HepG2 (cell line): ENCODE results near the gene SFXN2. TPM values are rescaled to one million over a fixed set of nuclear protein-coding genes. Genes with fewer than 3 reads are reported as not detected.

Experiments
- EED ChIP-seq: sonication (generic); formaldehyde crosslinking; IDR thresholded peaks from 2 replicates; pipeline ENCODE4 v1.5.0; 2020; ENCODE audit warnings: mild to moderate bottlenecking, missing genetic modification reagents
- HMGA1 ChIP-seq: sonication (generic); formaldehyde crosslinking; conservative IDR thresholded peaks from 2 replicates; pipeline ENCODE4 v1.4.0; 2020; ENCODE audit warnings: missing genetic modification reagents
- KLF11 ChIP-seq: IDR thresholded peaks from 2 replicates; pipeline ENCODE4 v1.6.1; 2016; ENCODE audit warnings: missing compliant biosample characterization
- KMT2A ChIP-seq: sonication (generic); formaldehyde crosslinking; IDR thresholded peaks from 2 replicates; pipeline ENCODE4 v1.4.0; 2020; ENCODE audit warnings: missing genetic modification reagents
- RBFOX2 ChIP-seq: fragments of 200-400 bp; formaldehyde crosslinking; IDR thresholded peaks from 2 replicates; pipeline ENCODE4 v1.6.1; 2017; ENCODE audit warnings: low read depth, mild to moderate bottlenecking, low read length
- RFXANK ChIP-seq: IDR thresholded peaks from 2 replicates; pipeline ENCODE4 v1.6.1; 2016
- ZNF180 ChIP-seq: sonication (generic); formaldehyde crosslinking; IDR thresholded peaks from 2 replicates; pipeline ENCODE4 v1.4.0; 2020; ENCODE audit warnings: low read depth, missing genetic modification reagents, borderline replicate concordance
- ZNF232 ChIP-seq: sonication (generic); formaldehyde crosslinking; IDR thresholded peaks from 2 replicates; pipeline ENCODE4 v1.4.0; 2020; ENCODE audit warnings: missing genetic modification reagents, borderline replicate concordance
- ZNF326 ChIP-seq: sonication (generic); formaldehyde crosslinking; IDR thresholded peaks from 2 replicates; pipeline ENCODE4 v1.4.0; 2020; ENCODE audit warnings: missing genetic modification reagents, borderline replicate concordance
- polyA plus RNA-seq, 8 experiments: library from polyadenylated mRNA; depleted of rRNA in 3 of 8; stranded (reverse) in 7 of 8; unstranded in 1 of 8; fragments of >200 nt; fragmentation: Illumina TruSeq in 4 of 8; extraction: Trizol in 4 of 8; gene quantifications; 2 replicates each; pipeline versions ENCODE4 v1.2.1 to v1.2.3, GENCODE V29; 2011 to 2016; ENCODE audit warnings: low read depth in 4 of 8, missing spikeins in 1 of 8, mixed read lengths in 1 of 8; ENCODE audit not compliant: insufficient read depth in 1 of 8
- total RNA-seq, 5 experiments: library from RNA; depleted of rRNA; stranded (reverse); fragments of >200 nt; fragmentation: Illumina TruSeq; extraction: Trizol; gene quantifications; 2 replicates each; pipeline ENCODE4 v1.2.3, GENCODE V29; 2016; ENCODE audit warnings: low read depth in 1 of 5
- TF ChIP-seq, protein P1 (sequence below): sonication (generic); formaldehyde crosslinking; IDR thresholded peaks from 2 replicates; pipeline ENCODE4 v1.5.0; 2020; ENCODE audit warnings: mild to moderate bottlenecking, missing genetic modification reagents, borderline replicate concordance
- TF ChIP-seq, protein P2 (sequence below): sonication (generic); formaldehyde crosslinking; IDR thresholded peaks from 2 replicates; pipeline ENCODE4 v1.8.1; 2023; ENCODE audit warnings: missing genetic modification reagents, mild to moderate bottlenecking, borderline replicate concordance
- TF ChIP-seq, protein P3 (sequence below): sonication (generic); formaldehyde crosslinking; IDR thresholded peaks from 2 replicates; pipeline ENCODE4 v1.8.1; 2022; ENCODE audit warnings: low read depth, mild to moderate bottlenecking, missing genetic modification reagents
- TF ChIP-seq, protein P4 (sequence below): sonication (generic); formaldehyde crosslinking; IDR thresholded peaks from 2 replicates; pipeline ENCODE4 v1.8.0; 2022; ENCODE audit warnings: low read depth, missing genetic modification reagents
- TF ChIP-seq, protein P5 (sequence below), 2 experiments: sonication (generic) in 1 of 2; formaldehyde crosslinking in 1 of 2; IDR thresholded peaks; 2 replicates each; pipeline versions ENCODE4 v1.4.0 to v1.6.1; 2016 to 2020; ENCODE audit warnings: borderline replicate concordance in 1 of 2, low read depth in 1 of 2, mild to moderate bottlenecking in 1 of 2, missing genetic modification reagents in 1 of 2

Gene SFXN2
- total and polyA plus RNA-seq, 2 of the 13 experiments (the other 11 are each of a cell fraction or from before 2014, with no cell fraction given), result 12.8 to 21.1 TPM

DNA sequence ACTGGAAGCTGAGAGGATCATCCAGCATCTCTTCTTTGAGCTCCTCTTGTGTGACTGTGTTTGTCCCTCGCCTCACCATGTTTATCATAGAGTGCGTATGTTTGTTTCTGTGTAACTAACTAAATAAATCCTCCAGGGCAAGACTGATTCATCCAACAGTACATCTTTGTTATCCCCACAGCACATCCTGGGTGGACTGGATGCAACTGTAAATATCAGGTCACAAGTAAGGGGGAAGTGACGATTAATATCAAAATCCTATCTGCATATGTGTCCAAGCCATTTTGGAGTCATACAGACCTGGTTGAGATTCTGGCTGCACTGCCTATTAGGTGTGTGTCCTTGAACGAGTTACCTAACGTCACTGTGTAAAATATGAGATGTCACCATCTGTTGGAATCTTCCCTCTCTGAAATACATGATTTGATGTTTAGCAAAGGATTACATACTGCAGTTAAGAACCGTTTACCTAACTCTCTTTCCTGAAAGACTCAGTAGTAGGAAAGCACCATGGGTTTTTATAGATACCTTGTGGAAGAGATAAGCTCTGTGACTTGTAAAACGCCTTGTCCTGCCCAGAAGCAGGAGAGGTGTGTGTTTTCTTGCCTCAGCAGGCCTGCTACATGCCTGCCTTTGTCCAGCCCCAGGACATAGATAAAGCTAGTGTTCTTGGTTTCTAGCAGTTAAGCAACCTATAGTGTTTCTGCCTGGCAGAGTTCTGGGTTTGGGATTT, 55.1 kb downstream of the SFXN2 start (continued):
- TF ChIP-seq, protein P1, sequence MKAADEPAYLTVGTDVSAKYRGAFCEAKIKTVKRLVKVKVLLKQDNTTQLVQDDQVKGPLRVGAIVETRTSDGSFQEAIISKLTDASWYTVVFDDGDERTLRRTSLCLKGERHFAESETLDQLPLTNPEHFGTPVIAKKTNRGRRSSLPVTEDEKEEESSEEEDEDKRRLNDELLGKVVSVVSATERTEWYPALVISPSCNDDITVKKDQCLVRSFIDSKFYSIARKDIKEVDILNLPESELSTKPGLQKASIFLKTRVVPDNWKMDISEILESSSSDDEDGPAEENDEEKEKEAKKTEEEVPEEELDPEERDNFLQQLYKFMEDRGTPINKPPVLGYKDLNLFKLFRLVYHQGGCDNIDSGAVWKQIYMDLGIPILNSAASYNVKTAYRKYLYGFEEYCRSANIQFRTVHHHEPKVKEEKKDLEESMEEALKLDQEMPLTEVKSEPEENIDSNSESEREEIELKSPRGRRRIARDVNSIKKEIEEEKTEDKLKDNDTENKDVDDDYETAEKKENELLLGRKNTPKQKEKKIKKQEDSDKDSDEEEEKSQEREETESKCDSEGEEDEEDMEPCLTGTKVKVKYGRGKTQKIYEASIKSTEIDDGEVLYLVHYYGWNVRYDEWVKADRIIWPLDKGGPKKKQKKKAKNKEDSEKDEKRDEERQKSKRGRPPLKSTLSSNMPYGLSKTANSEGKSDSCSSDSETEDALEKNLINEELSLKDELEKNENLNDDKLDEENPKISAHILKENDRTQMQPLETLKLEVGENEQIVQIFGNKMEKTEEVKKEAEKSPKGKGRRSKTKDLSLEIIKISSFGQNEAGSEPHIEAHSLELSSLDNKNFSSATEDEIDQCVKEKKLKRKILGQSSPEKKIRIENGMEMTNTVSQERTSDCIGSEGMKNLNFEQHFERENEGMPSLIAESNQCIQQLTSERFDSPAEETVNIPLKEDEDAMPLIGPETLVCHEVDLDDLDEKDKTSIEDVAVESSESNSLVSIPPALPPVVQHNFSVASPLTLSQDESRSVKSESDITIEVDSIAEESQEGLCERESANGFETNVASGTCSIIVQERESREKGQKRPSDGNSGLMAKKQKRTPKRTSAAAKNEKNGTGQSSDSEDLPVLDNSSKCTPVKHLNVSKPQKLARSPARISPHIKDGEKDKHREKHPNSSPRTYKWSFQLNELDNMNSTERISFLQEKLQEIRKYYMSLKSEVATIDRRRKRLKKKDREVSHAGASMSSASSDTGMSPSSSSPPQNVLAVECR (CRISPR knock-in tag), result no peak
- TF ChIP-seq EED (CRISPR knock-in tag), result no peak
- TF ChIP-seq, protein P2, sequence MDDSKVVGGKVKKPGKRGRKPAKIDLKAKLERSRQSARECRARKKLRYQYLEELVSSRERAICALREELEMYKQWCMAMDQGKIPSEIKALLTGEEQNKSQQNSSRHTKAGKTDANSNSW (CRISPR knock-in tag), result no peak
- 0 out of 2 replicates have a peak, but pooled peaks have one; percentile 31 for TF ChIP-seq RBFOX2
- TF ChIP-seq RFXANK (CRISPR knock-in tag), result no peak
- no peak for TF ChIP-seq KLF11 (CRISPR knock-in tag)
- TF ChIP-seq, protein P3, sequence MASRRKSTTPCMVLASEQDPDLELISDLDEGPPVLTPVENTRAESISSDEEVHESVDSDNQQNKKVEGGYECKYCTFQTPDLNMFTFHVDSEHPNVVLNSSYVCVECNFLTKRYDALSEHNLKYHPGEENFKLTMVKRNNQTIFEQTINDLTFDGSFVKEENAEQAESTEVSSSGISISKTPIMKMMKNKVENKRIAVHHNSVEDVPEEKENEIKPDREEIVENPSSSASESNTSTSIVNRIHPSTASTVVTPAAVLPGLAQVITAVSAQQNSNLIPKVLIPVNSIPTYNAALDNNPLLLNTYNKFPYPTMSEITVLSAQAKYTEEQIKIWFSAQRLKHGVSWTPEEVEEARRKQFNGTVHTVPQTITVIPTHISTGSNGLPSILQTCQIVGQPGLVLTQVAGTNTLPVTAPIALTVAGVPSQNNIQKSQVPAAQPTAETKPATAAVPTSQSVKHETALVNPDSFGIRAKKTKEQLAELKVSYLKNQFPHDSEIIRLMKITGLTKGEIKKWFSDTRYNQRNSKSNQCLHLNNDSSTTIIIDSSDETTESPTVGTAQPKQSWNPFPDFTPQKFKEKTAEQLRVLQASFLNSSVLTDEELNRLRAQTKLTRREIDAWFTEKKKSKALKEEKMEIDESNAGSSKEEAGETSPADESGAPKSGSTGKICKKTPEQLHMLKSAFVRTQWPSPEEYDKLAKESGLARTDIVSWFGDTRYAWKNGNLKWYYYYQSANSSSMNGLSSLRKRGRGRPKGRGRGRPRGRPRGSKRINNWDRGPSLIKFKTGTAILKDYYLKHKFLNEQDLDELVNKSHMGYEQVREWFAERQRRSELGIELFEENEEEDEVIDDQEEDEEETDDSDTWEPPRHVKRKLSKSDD, result 0 out of 2 replicates have a peak, but pooled peaks have one; percentile 18
- TF ChIP-seq, protein P4, sequence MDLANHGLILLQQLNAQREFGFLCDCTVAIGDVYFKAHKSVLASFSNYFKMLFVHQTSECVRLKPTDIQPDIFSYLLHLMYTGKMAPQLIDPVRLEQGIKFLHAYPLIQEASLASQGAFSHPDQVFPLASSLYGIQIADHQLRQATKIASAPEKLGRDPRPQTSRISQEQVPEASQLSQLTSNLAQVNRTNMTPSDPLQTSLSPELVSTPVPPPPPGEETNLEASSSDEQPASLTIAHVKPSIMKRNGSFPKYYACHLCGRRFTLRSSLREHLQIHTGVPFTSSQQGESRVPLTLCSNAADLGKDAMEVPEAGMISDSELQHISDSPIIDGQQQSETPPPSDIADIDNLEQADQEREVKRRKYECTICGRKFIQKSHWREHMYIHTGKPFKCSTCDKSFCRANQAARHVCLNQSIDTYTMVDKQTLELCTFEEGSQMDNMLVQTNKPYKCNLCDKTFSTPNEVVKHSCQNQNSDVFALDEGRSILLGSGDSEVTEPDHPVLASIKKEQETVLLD (CRISPR knock-in tag), result no peak
- no peak for TF ChIP-seq ZNF326 (CRISPR knock-in tag)
- no peak for TF ChIP-seq ZNF180
- TF ChIP-seq HMGA1 (CRISPR knock-in tag), result no peak
- TF ChIP-seq, protein P5, sequence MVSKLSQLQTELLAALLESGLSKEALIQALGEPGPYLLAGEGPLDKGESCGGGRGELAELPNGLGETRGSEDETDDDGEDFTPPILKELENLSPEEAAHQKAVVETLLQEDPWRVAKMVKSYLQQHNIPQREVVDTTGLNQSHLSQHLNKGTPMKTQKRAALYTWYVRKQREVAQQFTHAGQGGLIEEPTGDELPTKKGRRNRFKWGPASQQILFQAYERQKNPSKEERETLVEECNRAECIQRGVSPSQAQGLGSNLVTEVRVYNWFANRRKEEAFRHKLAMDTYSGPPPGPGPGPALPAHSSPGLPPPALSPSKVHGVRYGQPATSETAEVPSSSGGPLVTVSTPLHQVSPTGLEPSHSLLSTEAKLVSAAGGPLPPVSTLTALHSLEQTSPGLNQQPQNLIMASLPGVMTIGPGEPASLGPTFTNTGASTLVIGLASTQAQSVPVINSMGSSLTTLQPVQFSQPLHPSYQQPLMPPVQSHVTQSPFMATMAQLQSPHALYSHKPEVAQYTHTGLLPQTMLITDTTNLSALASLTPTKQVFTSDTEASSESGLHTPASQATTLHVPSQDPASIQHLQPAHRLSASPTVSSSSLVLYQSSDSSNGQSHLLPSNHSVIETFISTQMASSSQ (IDR thresholded peaks at IDR 0.05; ENCODE audit: low read depth), result no peak
- TF ChIP-seq, protein P5 (CRISPR knock-in tag; IDR thresholded peaks at IDR 0.05; ENCODE audit: borderline replicate concordance), result no peak; the same call in 1 of the 2 replicates
- TF ChIP-seq ZNF232 (CRISPR knock-in tag), result no peak
- no peak for TF ChIP-seq KMT2A (CRISPR knock-in tag)
